Osteoblast (primary cell): Measurements from ENCODE around the gene EXOC7. TPM values are rescaled to one million over a fixed set of nuclear protein-coding genes. Genes with fewer than 3 reads are reported as not detected.

Experiments
- DNase-seq: peaks from one replicate; pipeline ENCODE4 v3.0.0; 2011; ENCODE audit warnings: low spot score, mixed read lengths; ENCODE audit not compliant: insufficient read length; ENCODE audit errors: missing footprints
- H2AFZ ChIP-seq: 2 replicates; pipeline ENCODE4 v1.6.0; 2011; ENCODE audit warnings: mild to moderate bottlenecking, low read length
- H3K27ac ChIP-seq: 2 replicates; pipeline ENCODE4 v1.5.1; 2011; ENCODE audit warnings: mild to moderate bottlenecking, low read depth, low read length, moderate library complexity
- H3K27me3 ChIP-seq: 2 replicates; pipeline ENCODE4 v1.6.0; 2012; ENCODE audit warnings: mild to moderate bottlenecking, control low read depth, inconsistent platforms, low read length, moderate library complexity; ENCODE audit not compliant: insufficient read depth
- H3K36me3 ChIP-seq: 2 replicates; pipeline ENCODE4 v1.5.1; 2011; ENCODE audit warnings: mild to moderate bottlenecking, low read length, control low read depth, moderate library complexity; ENCODE audit not compliant: insufficient read depth
- H3K4me1 ChIP-seq: 2 replicates; pipeline ENCODE4 v1.5.1; 2011; ENCODE audit warnings: mild to moderate bottlenecking, low read length, control low read depth, moderate library complexity; ENCODE audit not compliant: insufficient read depth
- H3K4me2 ChIP-seq: 2 replicates; pipeline ENCODE4 v1.6.0; 2011; ENCODE audit warnings: mild to moderate bottlenecking, low read length; ENCODE audit not compliant: insufficient read depth
- H3K4me3 ChIP-seq: fragments of 200-600 bp; sonication (generic); 3 replicates; pipeline ENCODE4 v1.5.1; 2012; ENCODE audit warnings: mild to moderate bottlenecking, low read length, inconsistent platforms; ENCODE audit not compliant: insufficient read depth
- H3K79me2 ChIP-seq: 2 replicates; pipeline ENCODE4 v1.6.0; 2012; ENCODE audit warnings: mild to moderate bottlenecking, low read length, control low read depth, inconsistent platforms; ENCODE audit not compliant: insufficient read depth
- H3K9me3 ChIP-seq: 2 replicates; pipeline ENCODE4 v1.5.1; 2011; ENCODE audit warnings: low read depth, low read length, control low read depth
- H4K20me1 ChIP-seq: 2 replicates; pipeline ENCODE4 v1.6.0; 2012; ENCODE audit warnings: mild to moderate bottlenecking, low read length, control low read depth; ENCODE audit not compliant: insufficient read depth
- small RNA-seq: library from RNA; depleted of rRNA; stranded (forward); fragments of <200 nt; gene quantifications from one replicate; pipeline ENCODE3, GENCODE V24; 2012
- total RNA-seq: library from RNA; depleted of rRNA; stranded (reverse); fragments of >200 nt; gene quantifications from 2 replicates; pipeline ENCODE4 v1.2.3, GENCODE V29; 2012
- TF ChIP-seq, protein P1 (sequence below): IDR thresholded peaks from 2 replicates; pipeline ENCODE4 v1.5.1; 2011; ENCODE audit warnings: mild to moderate bottlenecking, low read depth, low read length, moderate library complexity; ENCODE audit errors: extremely low read depth

Gene EXOC7
- total RNA-seq, 1 donor = 102 TPM

DNA sequence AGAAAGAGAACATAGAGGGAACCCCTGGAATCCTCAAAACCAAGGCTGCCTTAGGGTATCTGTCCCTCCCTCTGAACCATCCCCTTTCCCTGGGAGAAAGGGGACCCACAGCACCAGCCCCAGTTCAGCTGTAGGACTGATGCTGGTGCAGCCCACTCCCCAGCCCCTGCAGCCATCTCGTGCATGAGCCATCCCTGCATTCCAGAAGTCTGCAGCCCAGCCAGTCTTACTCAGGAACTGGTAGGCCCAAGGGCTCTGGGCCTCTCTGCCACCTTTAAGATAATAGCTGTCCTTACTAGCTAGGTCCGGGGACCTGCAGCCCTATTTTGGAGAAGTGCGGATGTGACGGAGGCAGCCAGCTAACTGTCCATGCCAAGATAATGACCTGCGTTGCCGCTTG, 70.4 kb downstream of the EXOC7 start:
- TF ChIP-seq, protein P1, sequence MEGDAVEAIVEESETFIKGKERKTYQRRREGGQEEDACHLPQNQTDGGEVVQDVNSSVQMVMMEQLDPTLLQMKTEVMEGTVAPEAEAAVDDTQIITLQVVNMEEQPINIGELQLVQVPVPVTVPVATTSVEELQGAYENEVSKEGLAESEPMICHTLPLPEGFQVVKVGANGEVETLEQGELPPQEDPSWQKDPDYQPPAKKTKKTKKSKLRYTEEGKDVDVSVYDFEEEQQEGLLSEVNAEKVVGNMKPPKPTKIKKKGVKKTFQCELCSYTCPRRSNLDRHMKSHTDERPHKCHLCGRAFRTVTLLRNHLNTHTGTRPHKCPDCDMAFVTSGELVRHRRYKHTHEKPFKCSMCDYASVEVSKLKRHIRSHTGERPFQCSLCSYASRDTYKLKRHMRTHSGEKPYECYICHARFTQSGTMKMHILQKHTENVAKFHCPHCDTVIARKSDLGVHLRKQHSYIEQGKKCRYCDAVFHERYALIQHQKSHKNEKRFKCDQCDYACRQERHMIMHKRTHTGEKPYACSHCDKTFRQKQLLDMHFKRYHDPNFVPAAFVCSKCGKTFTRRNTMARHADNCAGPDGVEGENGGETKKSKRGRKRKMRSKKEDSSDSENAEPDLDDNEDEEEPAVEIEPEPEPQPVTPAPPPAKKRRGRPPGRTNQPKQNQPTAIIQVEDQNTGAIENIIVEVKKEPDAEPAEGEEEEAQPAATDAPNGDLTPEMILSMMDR = no peak
- Histone ChIP-seq H2AFZ (no peak overlapping the region), H3K4me1 (no peaks in the 10 kb centered on the region), H3K36me3 (no peaks in the 10 kb centered on the region), H3K4me3 (no peak overlapping the region), H3K79me2 (no peaks in the 10 kb centered on the region), H3K27ac (no peak overlapping the region), H3K4me2 (no peak overlapping the region), H3K9me3 (no peaks in the 10 kb centered on the region), H3K27me3 (no peaks in the 10 kb centered on the region), H4K20me1 (no peaks in the 10 kb centered on the region)
- DNase-seq = peak; percentile 46

DNA sequence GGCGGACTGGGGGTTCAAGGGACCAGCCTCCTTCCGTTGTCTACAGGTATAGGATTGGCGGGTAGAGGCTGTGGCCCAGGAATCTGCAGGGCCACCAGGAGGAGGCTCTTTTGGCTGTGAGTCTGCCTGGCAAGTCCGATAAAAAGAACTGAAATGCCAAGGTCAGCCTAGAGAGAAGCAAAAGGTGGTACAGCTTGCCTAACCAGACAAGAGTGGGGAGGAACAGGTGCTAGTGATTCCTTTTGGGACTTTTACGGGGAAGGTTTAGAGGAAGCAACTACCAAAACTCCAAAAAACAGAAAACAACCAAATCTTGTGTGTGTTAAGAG, 70.8 kb downstream of the EXOC7 start:
- H4K20me1 ChIP-seq = no peaks in the 10 kb centered on the region
- no peaks in the 10 kb centered on the region for H3K36me3 ChIP-seq
- TF ChIP-seq, protein P1 = no peak
- H3K4me2 ChIP-seq = no peak overlapping the region
- H3K9me3 ChIP-seq = no peaks in the 10 kb centered on the region
- H3K79me2 ChIP-seq = no peaks in the 10 kb centered on the region
- H3K4me1 ChIP-seq = no peaks in the 10 kb centered on the region
- H3K4me3 ChIP-seq = no peak overlapping the region
- no peaks in the 10 kb centered on the region for H3K27me3 ChIP-seq
- H2AFZ ChIP-seq = no peak overlapping the region
- DNase-seq = peak; percentile 46
- H3K27ac ChIP-seq = no peak overlapping the region

DNA sequence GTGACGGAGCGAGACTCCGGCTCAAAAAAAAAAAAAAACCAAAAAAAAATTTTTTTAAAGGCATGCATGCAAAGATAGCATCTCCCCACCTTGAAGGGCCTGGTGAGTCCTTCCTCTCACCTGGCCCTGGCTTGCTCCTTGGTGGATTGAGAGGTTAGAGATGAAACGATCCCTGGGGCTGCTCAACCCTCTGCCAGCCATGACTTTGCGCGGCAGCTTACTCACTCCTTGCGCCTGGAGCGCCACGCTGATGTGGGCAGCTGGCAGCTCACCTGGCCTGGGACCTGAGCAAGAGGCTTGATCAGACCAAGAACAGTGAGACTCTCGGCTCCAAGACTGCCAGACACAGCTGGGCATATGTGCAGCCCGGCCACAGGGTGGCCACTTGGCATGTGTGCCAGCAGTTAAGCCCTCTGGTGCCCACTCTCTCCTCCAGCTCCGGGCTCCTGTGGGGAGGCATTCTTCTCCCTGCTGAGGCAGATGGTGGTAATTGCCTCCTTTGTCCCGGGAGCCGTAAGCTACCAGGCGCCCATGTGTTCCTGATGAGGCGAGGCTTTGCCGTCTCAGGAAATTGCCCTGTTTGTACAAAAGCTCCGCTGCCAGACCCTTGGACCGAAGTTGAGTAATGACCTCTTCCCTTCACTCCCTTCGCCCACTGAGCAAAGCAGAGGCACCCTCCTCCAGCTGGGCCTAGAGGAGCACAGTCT, 71.4 kb downstream of the EXOC7 start:
- DNase-seq = peak; percentile 68
- H2AFZ ChIP-seq = no peak overlapping the region
- H3K27me3 ChIP-seq = no peaks in the 10 kb centered on the region
- TF ChIP-seq, protein P1 = peak; percentile 18
- H4K20me1 ChIP-seq = no peaks in the 10 kb centered on the region
- H3K4me3 ChIP-seq = no peak overlapping the region
- H3K4me2 ChIP-seq = no peak overlapping the region
- no peaks in the 10 kb centered on the region for H3K4me1 ChIP-seq
- no peaks in the 10 kb centered on the region for H3K36me3 ChIP-seq
- no peaks in the 10 kb centered on the region for H3K79me2 ChIP-seq
- H3K27ac ChIP-seq = no peak overlapping the region
- no peaks in the 10 kb centered on the region for H3K9me3 ChIP-seq

Small RNA genes lying within 50 kb of the gene (small RNA-seq; reads per million reads assigned to genes)
- gene MIR6868 = not detected

Other genes starting within 250 kb of the EXOC7 start
- gene WBP2, start 248.5 kb downstream of the EXOC7 start, total RNA-seq = 31.1 and 38.3 TPM in 2 replicates
- 21.7 and 22.4 TPM in 2 replicates for gene TRIM47, start 225.2 kb downstream of the EXOC7 start, total RNA-seq
- 22.8 and 23.3 TPM in 2 replicates for gene TRIM65, start 206.8 kb downstream of the EXOC7 start, total RNA-seq
- gene MRPL38, start 198.9 kb downstream of the EXOC7 start, total RNA-seq = 36.6 and 37.1 TPM in 2 replicates
- gene FBF1, start 162.7 kb downstream of the EXOC7 start, total RNA-seq = 14.1 and 17.1 TPM in 2 replicates
- gene ACOX1, start 124.6 kb downstream of the EXOC7 start, total RNA-seq = 59.2 and 59.4 TPM in 2 replicates
- 23.2 and 23.6 TPM in 2 replicates for gene TEN1, start 124.5 kb downstream of the EXOC7 start, total RNA-seq
- 0.72 and 0.88 TPM in 2 replicates for gene CDK3, start 102.9 kb downstream of the EXOC7 start, total RNA-seq
- gene EVPL, start 76.5 kb downstream of the EXOC7 start, total RNA-seq = not detected in 2 replicates
- 22.7 and 25.3 TPM in 2 replicates for gene SRP68, start 31.3 kb downstream of the EXOC7 start, total RNA-seq
- 0.29 TPM in 1 of 2 replicates, not detected in the other for gene GALR2, start 29.0 kb downstream of the EXOC7 start, total RNA-seq
- gene ZACN, start 24.6 kb downstream of the EXOC7 start, total RNA-seq = not detected in 2 replicates
- not detected in 2 replicates for gene FOXJ1, start 37.5 kb upstream of the EXOC7 start, total RNA-seq
- 0.29 and 0.36 TPM in 2 replicates for gene RNF157, start 136.7 kb upstream of the EXOC7 start, total RNA-seq
- 3.8 and 5.1 TPM in 2 replicates for gene UBALD2, start 161.6 kb upstream of the EXOC7 start, total RNA-seq
- 2.9 and 3.6 TPM in 2 replicates for gene QRICH2, start 204.5 kb upstream of the EXOC7 start, total RNA-seq